ENCODE results near the gene ATP6V1G1.
"Not testable (repeated sequence)": the region's sequence is repeated elsewhere in the genome, so short reads cannot be mapped to it uniquely, and the experiment has no call there.

The ATP6V1G1 gene

DNA sequence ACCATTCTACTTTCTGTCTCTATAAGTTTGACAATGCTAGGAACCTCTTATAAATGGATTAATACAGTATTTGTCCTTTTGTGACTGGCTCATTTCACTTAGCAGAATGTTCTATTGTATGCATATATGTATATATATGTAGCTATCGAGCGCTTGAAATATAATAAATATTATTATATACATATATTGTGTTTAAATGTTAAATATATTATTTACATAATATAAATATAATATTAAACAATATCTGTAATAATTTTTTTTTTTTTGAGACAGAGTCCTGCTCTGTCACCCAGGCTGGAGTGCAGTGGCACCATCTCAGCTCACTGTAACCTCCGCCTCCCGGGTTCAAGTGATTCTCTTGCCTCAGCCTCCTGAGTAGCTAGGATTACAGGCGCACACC lies 9.4 kb upstream of the ATP6V1G1 start:
- DNase-seq (ENCODE audit: low spot score): not testable (repeated sequence)

GRCh38 chr9:114580609-114581193 lies 6.9 kb upstream of the ATP6V1G1 start:
- DNase-seq (ENCODE audit: low spot score): no peak

- DNase-seq (ENCODE audit: low spot score): no peak
Measured at GRCh38 chr9:114583371-114584155, 4.0 kb upstream of the ATP6V1G1 start.

DNA sequence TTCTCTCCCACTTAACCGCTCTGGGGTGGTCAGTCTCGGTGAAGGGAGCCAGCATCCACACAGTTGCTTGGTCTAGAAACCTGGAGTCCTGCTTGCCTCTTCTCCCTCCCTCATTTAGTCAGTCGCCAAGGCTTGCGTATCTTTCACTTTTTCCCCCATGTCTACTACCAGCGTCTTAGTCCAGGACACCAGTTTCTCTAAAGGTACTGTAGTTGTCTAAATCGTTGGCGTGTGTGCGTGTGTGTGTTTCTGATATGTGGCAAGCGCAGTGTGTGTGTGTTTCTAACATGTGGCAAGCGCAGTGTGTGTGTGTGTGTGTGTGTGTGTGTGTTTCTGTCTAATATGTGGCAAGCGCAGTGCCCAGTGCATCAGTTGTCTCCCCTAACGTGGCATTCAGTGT lies 641 bp downstream of the ATP6V1G1 start:
- DNase-seq (ENCODE audit: low spot score): no peak

GRCh38 chr9:114588651-114589526 lies 1.3 kb downstream of the ATP6V1G1 start:
- DNase-seq (ENCODE audit: low spot score): no peak

DNA sequence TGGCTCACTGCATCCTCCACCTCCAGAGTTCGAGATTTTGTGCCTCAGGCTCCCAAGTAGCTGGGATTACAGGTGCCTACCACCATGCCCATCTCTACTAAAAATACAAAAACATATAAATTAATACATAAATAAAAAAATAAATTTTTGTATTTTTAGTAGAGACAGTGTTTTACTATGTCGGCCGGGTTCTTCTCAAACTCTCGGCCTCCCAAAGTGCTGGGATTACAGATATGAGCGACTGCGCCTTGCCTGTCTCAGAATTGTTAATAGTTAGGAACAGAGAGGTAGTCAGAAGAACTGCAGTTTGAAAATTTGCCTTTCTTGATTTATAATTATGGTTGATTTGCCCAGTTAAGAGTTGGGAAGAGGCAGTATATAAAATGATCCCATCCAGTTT lies 2.8 kb downstream of the ATP6V1G1 start:
- DNase-seq (ENCODE audit: low spot score): no peak

GRCh38 chr9:114591291-114591787 lies 3.8 kb downstream of the ATP6V1G1 start:
- no peak for DNase-seq (ENCODE audit: low spot score)

- DNase-seq (ENCODE audit: low spot score): no peak
Measured at GRCh38 chr9:114591849-114592248, 4.3 kb downstream of the ATP6V1G1 start.

DNA sequence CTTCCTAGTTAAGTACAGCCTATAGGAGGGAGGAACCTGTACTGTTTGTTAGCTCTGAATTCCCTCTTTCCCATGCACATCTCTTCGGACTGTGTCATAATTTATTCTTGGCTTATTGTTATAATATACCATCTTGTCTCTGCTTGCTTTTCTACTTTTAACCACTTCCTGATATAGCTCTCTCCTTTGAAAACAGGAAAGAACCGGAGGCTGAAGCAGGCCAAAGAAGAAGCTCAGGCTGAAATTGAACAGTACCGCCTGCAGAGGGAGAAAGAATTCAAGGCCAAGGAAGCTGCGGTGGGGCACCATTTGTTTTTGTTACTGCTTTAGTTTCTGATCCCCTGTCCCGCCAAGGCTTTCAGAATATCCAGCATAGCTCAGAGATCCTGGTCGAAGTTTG lies 4.8 kb downstream of the ATP6V1G1 start:
- DNase-seq (ENCODE audit: low spot score): no peak

DNA sequence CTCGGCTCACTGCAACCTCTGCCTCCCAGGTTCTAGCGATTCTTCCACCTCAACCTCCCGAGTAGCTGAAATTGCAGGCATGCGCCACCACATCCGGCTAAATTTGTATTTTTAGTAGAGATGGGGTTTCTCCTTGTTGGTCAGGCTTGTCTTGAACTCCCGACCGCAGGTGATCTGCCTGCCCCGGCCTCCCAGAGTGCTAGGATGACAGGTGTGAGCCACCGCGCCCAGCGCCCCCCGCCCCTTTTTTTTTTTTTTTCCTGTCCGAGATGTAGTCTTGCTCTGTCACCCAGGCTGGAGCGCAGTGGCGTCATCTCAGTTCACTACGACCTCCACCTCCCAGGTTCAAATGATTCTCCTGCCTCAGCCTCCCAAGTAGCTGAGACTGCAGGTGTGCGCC lies 6.6 kb downstream of the ATP6V1G1 start:
- no peak for DNase-seq (ENCODE audit: low spot score)

GRCh38 chr9:114600502-114601248 lies 13.1 kb downstream of the ATP6V1G1 start:
- DNase-seq (ENCODE audit: low spot score): not testable (repeated sequence)

DNA sequence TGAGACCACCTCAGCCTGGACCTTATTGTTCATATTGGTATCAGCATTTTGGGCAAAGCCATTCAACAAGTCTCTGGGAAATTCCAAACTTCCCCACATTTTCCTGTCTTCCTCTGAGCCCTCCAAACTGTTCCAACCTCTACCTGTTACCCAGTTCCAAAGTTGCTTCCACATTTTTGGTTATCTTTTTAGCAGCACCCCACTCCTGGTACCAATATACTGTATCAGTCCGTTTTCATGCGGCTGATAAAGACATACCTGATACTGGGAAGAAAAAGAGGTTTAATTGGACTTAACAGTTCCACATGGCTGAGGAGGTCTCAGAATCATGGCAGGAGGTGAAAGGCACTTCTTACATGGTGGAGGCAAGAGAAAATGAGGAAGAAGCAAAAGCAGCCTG lies 14.2 kb downstream of the ATP6V1G1 start:
- DNase-seq (ENCODE audit: low spot score): not testable (repeated sequence)

GRCh38 chr9:114602620-114603019 lies 15.1 kb downstream of the ATP6V1G1 start:
- DNase-seq (ENCODE audit: low spot score): no peak

- DNase-seq (ENCODE audit: low spot score): no peak
Measured at GRCh38 chr9:114603248-114603647, 15.7 kb downstream of the ATP6V1G1 start.

- DNase-seq (ENCODE audit: low spot score): no peak
Measured at GRCh38 chr9:114604989-114605388, 17.4 kb downstream of the ATP6V1G1 start.

GRCh38 chr9:114606068-114606467 lies 18.5 kb downstream of the ATP6V1G1 start:
- no peak for DNase-seq (ENCODE audit: low spot score)

GRCh38 chr9:114606597-114607207 lies 19.1 kb downstream of the ATP6V1G1 start:
- no peak for DNase-seq (ENCODE audit: low spot score)

- no peak for DNase-seq (ENCODE audit: low spot score)
Measured at GRCh38 chr9:114607671-114608524, 20.3 kb downstream of the ATP6V1G1 start.

DNA sequence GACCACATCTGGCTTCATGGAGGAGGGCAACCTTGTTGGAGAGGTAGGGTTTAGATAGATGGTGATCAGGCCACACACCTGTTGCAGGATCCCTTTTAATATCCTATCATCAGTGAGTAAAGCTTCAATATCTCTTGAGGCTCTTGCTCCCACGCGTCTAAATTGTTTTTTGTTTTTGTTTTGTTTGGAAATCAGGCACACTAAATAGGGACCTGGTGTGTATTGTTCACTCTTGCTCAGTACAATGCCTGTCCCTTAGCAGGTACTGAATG lies 20.9 kb downstream of the ATP6V1G1 start:
- no peak for DNase-seq (ENCODE audit: low spot score)
